ENCODE data around the gene PPP2R2D.

DNA sequence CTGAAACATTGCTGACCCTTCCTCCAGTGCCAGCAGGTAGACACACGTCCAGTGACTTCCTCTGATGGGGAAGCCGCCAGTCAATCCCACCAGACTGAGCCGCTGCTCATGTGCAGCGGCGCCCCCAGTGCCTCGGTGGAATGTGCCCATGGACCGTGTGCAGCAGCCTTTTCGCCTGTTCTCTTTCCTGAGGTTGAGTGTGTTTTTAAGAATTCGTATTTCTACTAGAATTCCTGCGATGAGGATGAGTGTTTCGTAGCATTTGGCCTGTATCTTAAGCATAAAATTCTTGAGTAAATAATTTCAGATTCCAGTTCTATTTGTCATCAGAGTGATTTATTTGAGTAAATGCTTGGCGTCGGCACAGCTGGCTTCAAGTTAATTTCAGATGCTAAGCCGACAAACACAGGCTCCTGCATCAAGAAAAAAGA lies 45.5 kb downstream of the PPP2R2D start:
- TF ChIP-seq POLR2A (IDR thresholded peaks at IDR 0.05; ENCODE audit: low read length) = no peak
- TF ChIP-seq GATA1 (IDR thresholded peaks at IDR 0.05; ENCODE audit: low read depth, low read length) = no peak
